ENCODE results near the gene MAP4K5. TPM values are rescaled to one million over a fixed set of nuclear protein-coding genes. Genes with fewer than 3 reads are reported as not detected.

Gene MAP4K5
- total RNA-seq, 1 experiment from 2014 or later = 39.1 TPM

GRCh38 chr14:50383618-50384225 is 148.6 kb downstream of the MAP4K5 start:
- TF ChIP-seq SRF (IDR thresholded peaks at IDR 0.05; ENCODE audit: low read depth) = no peak
- TF ChIP-seq ZNF274 (IDR thresholded peaks at IDR 0.05; ENCODE audit: low read depth, low read length) = no peak
- TF ChIP-seq FOSL1 (IDR thresholded peaks at IDR 0.05; ENCODE audit: low read depth) = no peak
- TF ChIP-seq POLR2A (IDR thresholded peaks at IDR 0.05; ENCODE audit: borderline replicate concordance, extremely low read depth, insufficient read depth, insufficient read length) = no peak
- TF ChIP-seq MAX (IDR thresholded peaks at IDR 0.05) = no peak
- TF ChIP-seq SIN3A (IDR thresholded peaks at IDR 0.05; ENCODE audit: low read depth) = no peak
- no peak for TF ChIP-seq EZH2phosphoT487 (IDR thresholded peaks at IDR 0.05; ENCODE audit: borderline replicate concordance)
- TF ChIP-seq EZH2 (IDR thresholded peaks at IDR 0.05) = no peak
- TF ChIP-seq YY1 (IDR thresholded peaks at IDR 0.05; ENCODE audit: extremely low read depth, insufficient replicate concordance, low read depth, low read length) = no peak
- TF ChIP-seq ELF1 (IDR thresholded peaks at IDR 0.05; ENCODE audit: borderline replicate concordance, low read depth) = no peak
- TF ChIP-seq, protein P1, sequence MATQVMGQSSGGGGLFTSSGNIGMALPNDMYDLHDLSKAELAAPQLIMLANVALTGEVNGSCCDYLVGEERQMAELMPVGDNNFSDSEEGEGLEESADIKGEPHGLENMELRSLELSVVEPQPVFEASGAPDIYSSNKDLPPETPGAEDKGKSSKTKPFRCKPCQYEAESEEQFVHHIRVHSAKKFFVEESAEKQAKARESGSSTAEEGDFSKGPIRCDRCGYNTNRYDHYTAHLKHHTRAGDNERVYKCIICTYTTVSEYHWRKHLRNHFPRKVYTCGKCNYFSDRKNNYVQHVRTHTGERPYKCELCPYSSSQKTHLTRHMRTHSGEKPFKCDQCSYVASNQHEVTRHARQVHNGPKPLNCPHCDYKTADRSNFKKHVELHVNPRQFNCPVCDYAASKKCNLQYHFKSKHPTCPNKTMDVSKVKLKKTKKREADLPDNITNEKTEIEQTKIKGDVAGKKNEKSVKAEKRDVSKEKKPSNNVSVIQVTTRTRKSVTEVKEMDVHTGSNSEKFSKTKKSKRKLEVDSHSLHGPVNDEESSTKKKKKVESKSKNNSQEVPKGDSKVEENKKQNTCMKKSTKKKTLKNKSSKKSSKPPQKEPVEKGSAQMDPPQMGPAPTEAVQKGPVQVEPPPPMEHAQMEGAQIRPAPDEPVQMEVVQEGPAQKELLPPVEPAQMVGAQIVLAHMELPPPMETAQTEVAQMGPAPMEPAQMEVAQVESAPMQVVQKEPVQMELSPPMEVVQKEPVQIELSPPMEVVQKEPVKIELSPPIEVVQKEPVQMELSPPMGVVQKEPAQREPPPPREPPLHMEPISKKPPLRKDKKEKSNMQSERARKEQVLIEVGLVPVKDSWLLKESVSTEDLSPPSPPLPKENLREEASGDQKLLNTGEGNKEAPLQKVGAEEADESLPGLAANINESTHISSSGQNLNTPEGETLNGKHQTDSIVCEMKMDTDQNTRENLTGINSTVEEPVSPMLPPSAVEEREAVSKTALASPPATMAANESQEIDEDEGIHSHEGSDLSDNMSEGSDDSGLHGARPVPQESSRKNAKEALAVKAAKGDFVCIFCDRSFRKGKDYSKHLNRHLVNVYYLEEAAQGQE (IDR thresholded peaks at IDR 0.05; ENCODE audit: low read depth) = no peak
- TF ChIP-seq ZFX (IDR thresholded peaks at IDR 0.05) = no peak
- TF ChIP-seq, protein P2, sequence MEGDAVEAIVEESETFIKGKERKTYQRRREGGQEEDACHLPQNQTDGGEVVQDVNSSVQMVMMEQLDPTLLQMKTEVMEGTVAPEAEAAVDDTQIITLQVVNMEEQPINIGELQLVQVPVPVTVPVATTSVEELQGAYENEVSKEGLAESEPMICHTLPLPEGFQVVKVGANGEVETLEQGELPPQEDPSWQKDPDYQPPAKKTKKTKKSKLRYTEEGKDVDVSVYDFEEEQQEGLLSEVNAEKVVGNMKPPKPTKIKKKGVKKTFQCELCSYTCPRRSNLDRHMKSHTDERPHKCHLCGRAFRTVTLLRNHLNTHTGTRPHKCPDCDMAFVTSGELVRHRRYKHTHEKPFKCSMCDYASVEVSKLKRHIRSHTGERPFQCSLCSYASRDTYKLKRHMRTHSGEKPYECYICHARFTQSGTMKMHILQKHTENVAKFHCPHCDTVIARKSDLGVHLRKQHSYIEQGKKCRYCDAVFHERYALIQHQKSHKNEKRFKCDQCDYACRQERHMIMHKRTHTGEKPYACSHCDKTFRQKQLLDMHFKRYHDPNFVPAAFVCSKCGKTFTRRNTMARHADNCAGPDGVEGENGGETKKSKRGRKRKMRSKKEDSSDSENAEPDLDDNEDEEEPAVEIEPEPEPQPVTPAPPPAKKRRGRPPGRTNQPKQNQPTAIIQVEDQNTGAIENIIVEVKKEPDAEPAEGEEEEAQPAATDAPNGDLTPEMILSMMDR (IDR thresholded peaks at IDR 0.05 in 2 of 3, conservative IDR thresholded peaks at IDR 0.05 in 1 of 3; ENCODE audit: borderline replicate concordance in 1 of 3, insufficient read depth in 1 of 3, low read depth in 2 of 3, low read length in 2 of 3) = no peak
- no peak for TF ChIP-seq TCF7L2 (IDR thresholded peaks at IDR 0.05; ENCODE audit: borderline replicate concordance, extremely low read depth, insufficient read depth, insufficient read length)
- no peak for TF ChIP-seq ATF3 (IDR thresholded peaks at IDR 0.05)
- TF ChIP-seq CBX3 (IDR thresholded peaks at IDR 0.05; ENCODE audit: low read depth) = no peak
- TF ChIP-seq RAD21 (IDR thresholded peaks at IDR 0.05; ENCODE audit: low read depth) = no peak
- TF ChIP-seq EGR1 (IDR thresholded peaks at IDR 0.05; ENCODE audit: low read depth) = no peak
- TF ChIP-seq POLR2AphosphoS5 (IDR thresholded peaks at IDR 0.05; ENCODE audit: low read depth, low read length) = no peak
- no peak for TF ChIP-seq JUND (IDR thresholded peaks at IDR 0.05)
- ATAC-seq (no peak), DNase-seq (ENCODE audit: low read depth, low spot score) (no peak)
- ChIA-PET CTCF (no interaction called here), POLR2A (no interaction called here), RAD21 (ENCODE audit: low non-redundant PET in 1 of 2, low total read pairs in 2 of 2, uncharacterized antibody in 2 of 2, unreplicated experiment in 2 of 2) (no interaction called here)
- intact Hi-C loops (cut with micrococcal nuclease) = no loop called here
- no TSS peak for BruUV-seq (replicated peaks)
- Histone ChIP-seq H3K9ac (ENCODE audit: low read length) (no peak overlapping the region), H3K4me3 (replicated peaks in 1 of 2; ENCODE audit: low read depth in 1 of 2, low read length in 2 of 2) (no peak overlapping the region), H3K4me1 (ENCODE audit: control insufficient read depth in 1 of 2, insufficient read depth in 2 of 2, low read length in 2 of 2) (no peaks in the 10 kb centered on the region), H3K79me2 (ENCODE audit: insufficient read depth, low read length) (no peaks in the 10 kb centered on the region), H3K9me3 (ENCODE audit: control insufficient read depth in 1 of 2, insufficient read depth in 1 of 2, low read depth in 1 of 2, low read length in 2 of 2) (no peaks in the 10 kb centered on the region), H3K27ac (ENCODE audit: low read depth, low read length) (no peak overlapping the region), H4K20me1 (ENCODE audit: insufficient read depth) (no peaks in the 10 kb centered on the region), H3K4me2 (ENCODE audit: low read length) (no peak overlapping the region), H3K9me2 (ENCODE audit: insufficient read depth) (no peaks in the 10 kb centered on the region), H3K27me3 (ENCODE audit: insufficient read depth, low read length) (no peaks in the 10 kb centered on the region), H3K36me3 (ENCODE audit: control insufficient read depth in 1 of 2, insufficient read depth in 2 of 2, low read length in 2 of 2) (no peaks in the 10 kb centered on the region), H2AFZ (ENCODE audit: low read depth, low read length, poor library complexity, severe bottlenecking) (no peak overlapping the region)
